HCT116 (cell line): ENCODE measurements around the gene ZNF283.

ENCODE experiments used
- CBX3 ChIP-seq: IDR thresholded peaks from 2 replicates; pipeline ENCODE4 v1.6.1; 2012; ENCODE audit warnings: low read depth
- CEBPB ChIP-seq: IDR thresholded peaks from 2 replicates; pipeline ENCODE4 v1.6.1; 2012; ENCODE audit warnings: low read depth
- POLR2A ChIP-seq: IDR thresholded peaks from 2 replicates; pipeline ENCODE4 v1.7.0; 2011; ENCODE audit warnings: borderline replicate concordance; ENCODE audit not compliant: insufficient read depth, insufficient read length; ENCODE audit errors: extremely low read depth
- POLR2AphosphoS5 ChIP-seq: IDR thresholded peaks from 2 replicates; pipeline ENCODE4 v1.6.1; 2011; ENCODE audit warnings: mild to moderate bottlenecking, low read depth, low read length, moderate library complexity
- SP1 ChIP-seq: IDR thresholded peaks from 2 replicates; pipeline ENCODE4 v1.6.1; 2012; ENCODE audit warnings: low read depth
- YY1 ChIP-seq: IDR thresholded peaks from 2 replicates; pipeline ENCODE4 v1.6.1; 2011; ENCODE audit warnings: low read length, low read depth, moderate library complexity, mild to moderate bottlenecking; ENCODE audit not compliant: insufficient replicate concordance; ENCODE audit errors: extremely low read depth
- TF ChIP-seq, protein P1 (sequence below): IDR thresholded peaks from 2 replicates; pipeline ENCODE4 v1.6.1; 2012
- TF ChIP-seq, protein P2 (sequence below): IDR thresholded peaks from 2 replicates; pipeline ENCODE4 v1.6.1; 2011; ENCODE audit warnings: mild to moderate bottlenecking, low read length, moderate library complexity; ENCODE audit not compliant: insufficient replicate concordance; ENCODE audit errors: extremely low read depth
- TF ChIP-seq, protein P3 (sequence below), 3 experiments: fragments of 200-600 bp in 1 of 3; sonication (generic) in 1 of 3; IDR thresholded peaks in 2 of 3; conservative IDR thresholded peaks in 1 of 3; 2 replicates each; pipeline ENCODE4 v1.5.1; 2012 to 2017; ENCODE audit warnings: low read depth in 2 of 3, low read length in 2 of 3, antibody characterized with exemption in 1 of 3, borderline replicate concordance in 1 of 3, control low read depth in 1 of 3, mild to moderate bottlenecking in 1 of 3, mixed read lengths in 1 of 3, mixed run types in 1 of 3, moderate library complexity in 1 of 3; ENCODE audit not compliant: insufficient read depth in 1 of 3

DNA sequence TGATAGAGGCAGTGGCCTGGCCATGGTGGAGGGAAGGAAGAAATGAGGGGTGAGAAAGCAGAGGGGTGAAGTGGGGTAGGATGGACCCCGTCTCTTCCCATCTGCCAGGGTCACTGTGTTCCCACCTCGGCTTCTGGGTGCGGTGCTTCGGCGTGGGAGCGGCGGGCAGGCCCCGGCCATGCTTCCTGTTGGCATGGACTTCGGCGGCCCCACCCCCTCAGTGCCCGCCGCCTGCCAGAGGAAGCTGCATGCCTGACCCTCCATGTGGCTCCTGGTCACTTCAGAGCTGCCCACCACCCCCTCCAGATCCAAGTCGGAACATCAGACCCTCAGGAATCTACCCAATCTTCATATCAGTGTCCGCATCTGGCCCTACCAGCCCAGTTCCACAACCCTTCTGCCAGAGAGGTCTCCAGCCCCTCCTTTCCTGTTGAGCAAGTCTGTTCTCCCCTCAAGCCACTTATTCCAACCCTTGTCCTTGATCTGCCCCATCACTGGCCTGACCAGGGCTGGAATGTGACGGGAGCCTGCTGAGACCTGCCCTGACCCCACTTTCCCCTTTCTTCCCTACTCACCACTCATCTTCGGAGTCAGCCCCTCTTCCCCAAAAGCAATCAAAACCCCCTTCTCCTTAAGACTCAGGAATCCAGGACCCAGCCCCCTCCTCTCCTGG, 47.8 kb upstream of the ZNF283 start:
- TF ChIP-seq POLR2A = no peak
- TF ChIP-seq, protein P1, sequence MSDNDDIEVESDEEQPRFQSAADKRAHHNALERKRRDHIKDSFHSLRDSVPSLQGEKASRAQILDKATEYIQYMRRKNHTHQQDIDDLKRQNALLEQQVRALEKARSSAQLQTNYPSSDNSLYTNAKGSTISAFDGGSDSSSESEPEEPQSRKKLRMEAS = no peak
- no peak for TF ChIP-seq CEBPB
- no peak for TF ChIP-seq SP1
- no peak for TF ChIP-seq POLR2AphosphoS5
- TF ChIP-seq, protein P2, sequence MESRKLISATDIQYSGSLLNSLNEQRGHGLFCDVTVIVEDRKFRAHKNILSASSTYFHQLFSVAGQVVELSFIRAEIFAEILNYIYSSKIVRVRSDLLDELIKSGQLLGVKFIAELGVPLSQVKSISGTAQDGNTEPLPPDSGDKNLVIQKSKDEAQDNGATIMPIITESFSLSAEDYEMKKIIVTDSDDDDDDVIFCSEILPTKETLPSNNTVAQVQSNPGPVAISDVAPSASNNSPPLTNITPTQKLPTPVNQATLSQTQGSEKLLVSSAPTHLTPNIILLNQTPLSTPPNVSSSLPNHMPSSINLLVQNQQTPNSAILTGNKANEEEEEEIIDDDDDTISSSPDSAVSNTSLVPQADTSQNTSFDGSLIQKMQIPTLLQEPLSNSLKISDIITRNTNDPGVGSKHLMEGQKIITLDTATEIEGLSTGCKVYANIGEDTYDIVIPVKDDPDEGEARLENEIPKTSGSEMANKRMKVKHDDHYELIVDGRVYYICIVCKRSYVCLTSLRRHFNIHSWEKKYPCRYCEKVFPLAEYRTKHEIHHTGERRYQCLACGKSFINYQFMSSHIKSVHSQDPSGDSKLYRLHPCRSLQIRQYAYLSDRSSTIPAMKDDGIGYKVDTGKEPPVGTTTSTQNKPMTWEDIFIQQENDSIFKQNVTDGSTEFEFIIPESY = no peak
- TF ChIP-seq YY1 = no peak
- no peak for TF ChIP-seq CBX3
- TF ChIP-seq, protein P3, sequence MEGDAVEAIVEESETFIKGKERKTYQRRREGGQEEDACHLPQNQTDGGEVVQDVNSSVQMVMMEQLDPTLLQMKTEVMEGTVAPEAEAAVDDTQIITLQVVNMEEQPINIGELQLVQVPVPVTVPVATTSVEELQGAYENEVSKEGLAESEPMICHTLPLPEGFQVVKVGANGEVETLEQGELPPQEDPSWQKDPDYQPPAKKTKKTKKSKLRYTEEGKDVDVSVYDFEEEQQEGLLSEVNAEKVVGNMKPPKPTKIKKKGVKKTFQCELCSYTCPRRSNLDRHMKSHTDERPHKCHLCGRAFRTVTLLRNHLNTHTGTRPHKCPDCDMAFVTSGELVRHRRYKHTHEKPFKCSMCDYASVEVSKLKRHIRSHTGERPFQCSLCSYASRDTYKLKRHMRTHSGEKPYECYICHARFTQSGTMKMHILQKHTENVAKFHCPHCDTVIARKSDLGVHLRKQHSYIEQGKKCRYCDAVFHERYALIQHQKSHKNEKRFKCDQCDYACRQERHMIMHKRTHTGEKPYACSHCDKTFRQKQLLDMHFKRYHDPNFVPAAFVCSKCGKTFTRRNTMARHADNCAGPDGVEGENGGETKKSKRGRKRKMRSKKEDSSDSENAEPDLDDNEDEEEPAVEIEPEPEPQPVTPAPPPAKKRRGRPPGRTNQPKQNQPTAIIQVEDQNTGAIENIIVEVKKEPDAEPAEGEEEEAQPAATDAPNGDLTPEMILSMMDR (IDR thresholded peaks at IDR 0.05 in 2 of 3, conservative IDR thresholded peaks at IDR 0.05 in 1 of 3; ENCODE audit: borderline replicate concordance in 1 of 3, insufficient read depth in 1 of 3, low read depth in 2 of 3, low read length in 2 of 3) = no peak
